GM04504 (cell line): ENCODE measurements around the gene RPS21.

ENCODE experiments used
- DNase-seq: peaks from one replicate; pipeline ENCODE4 v3.0.0-alpha.2; 2012; ENCODE audit warnings: low read depth

The RPS21 gene

DNA sequence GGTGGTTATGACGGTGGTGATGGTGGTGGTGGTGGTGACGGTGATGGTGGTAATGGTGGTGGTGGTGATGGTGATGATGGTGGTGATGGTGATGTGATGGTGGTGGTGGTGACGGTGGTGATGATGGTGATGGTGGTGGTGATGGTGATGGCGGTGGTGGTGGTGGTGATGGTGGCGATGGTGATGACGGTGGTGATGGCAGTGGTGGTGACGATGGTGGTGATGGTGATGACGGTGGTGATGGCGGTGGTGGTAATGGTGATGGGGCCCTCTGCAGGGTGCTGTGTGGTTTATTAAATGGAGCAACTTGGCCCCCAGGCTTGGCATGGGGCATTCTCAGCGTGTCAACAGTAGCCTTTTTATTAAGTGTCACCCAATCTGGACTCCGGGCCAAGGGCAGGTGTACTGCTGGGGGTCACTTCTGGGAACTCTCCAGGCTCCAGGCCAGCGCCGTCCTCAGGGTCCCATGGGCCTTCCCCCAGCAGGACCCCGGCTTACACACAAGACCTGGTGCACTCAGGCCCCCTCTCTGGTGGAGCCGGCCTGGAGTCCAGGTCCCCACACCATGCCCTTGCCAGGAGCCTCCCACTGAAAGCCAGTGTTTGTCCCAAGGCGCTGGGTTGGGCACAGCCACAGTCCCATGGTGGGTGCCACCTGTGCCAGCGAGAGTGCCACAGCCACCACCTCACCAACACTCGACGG, 11.4 kb downstream of the RPS21 start:
- DNase-seq = no peak

DNA sequence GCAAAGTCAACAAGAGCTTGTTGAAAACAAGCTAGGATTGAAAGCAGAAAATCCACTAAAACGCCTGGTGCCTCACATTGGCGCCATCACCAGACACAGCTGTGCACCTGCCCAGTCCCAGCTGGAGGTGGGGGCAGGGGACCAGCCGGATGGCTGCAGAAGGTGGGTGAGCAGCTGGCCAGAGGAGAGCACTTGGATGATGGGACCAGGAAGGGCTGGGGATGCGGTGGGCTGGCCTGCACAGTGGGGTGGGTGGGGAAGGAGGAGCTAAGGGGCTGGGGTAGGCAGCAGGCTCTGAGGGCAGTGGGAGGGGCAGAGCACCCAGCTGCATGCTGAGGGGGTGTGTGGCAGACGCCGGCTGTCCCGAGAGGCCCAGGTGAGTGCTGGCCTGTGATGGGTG, 13.1 kb downstream of the RPS21 start:
- no peak for DNase-seq

DNA sequence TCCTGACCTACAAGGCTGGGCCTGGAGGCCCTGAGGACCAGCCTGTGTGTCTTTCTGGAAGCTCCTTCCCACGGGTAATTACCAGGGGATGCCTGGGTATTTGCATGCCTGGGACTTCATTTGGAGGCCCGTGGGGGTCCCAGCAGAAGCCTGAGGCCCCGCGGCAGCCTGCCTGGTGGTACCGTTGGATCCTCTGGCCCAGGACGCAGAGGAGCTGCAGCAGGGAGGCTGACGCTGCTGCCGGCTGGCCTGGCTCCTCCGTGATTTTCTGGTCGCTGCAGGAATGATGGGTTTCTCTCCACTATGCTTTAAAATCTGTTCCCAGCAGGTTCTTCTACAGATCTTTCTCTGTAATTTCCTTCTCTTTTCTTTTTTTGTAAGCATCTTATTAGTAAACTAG, 13.6 kb downstream of the RPS21 start:
- DNase-seq = no peak

DNA sequence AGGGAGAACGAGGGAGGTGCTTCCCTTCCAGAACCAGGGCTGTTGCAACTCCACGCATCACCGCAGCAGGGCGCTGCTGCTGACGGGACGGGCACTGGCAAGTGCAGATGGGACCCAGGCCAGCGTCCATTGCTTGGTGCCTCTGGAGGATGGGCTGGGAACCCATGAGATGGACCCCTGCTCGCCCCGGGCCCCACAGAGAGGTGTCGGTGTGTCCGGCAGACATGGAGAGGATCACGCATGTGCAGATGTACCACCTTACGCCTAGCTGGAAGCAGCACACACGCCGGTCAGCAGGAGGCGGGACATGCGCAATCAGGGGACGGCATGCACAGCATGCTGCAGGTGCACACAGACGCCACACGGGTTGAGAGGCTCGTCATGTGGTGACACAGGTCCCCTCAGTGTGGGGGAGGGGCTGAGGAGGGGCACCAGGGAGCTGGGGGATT, 14.5 kb downstream of the RPS21 start:
- no peak for DNase-seq

DNA sequence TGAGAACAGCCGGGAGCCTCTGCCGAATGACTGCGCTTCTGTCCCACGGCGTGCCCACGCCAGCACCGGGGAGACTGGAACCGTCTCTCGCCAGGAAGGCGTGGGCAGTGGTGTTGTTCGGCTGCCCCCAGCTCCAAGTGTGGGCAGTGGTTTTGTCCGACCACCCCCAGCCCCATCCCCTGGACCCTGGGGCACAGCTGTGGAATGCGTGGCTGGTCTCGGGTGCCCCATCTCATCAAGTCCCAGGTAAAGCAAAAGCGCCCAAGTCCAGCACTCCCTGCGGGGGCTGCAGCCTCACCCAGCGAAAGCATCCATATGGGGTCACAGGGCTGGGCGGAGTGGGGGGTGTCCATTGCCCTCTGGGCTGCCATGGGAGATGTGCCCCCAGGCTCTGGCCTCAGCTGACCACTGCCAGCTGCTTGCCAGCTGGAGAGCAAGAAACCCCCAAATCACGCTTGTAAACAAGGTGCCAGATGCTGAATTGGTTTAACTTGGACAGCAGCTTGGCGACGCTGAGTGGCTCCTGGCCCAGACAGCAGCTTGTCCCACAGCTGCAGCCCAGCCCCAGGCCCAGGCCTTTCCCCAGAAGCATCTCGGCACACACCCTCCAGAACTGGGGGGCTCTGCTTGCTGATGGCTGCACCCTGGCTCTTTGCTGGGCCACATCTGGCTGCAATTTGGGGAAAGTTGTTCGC, 15.7 kb downstream of the RPS21 start:
- no peak for DNase-seq

DNA sequence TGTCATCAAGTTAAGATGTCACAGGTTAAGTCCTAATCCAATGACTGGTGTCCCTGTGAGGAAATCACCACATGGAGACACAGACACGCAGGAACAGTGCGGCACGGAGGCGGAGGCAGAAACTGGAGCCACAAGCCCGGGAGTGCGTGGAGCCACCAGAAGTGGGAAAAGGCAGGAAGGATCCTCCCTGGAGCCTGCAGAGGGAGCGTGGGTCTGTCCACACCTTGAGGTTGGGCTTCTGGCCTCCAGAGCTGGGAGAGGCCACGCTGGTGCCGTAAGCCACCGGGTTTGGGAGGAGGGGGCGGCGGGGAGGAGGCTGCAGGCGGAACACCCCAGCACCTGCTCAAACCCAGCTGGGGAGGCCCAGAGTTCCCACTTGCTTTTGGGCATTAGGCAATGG, 16.4 kb downstream of the RPS21 start:
- no peak for DNase-seq

DNA sequence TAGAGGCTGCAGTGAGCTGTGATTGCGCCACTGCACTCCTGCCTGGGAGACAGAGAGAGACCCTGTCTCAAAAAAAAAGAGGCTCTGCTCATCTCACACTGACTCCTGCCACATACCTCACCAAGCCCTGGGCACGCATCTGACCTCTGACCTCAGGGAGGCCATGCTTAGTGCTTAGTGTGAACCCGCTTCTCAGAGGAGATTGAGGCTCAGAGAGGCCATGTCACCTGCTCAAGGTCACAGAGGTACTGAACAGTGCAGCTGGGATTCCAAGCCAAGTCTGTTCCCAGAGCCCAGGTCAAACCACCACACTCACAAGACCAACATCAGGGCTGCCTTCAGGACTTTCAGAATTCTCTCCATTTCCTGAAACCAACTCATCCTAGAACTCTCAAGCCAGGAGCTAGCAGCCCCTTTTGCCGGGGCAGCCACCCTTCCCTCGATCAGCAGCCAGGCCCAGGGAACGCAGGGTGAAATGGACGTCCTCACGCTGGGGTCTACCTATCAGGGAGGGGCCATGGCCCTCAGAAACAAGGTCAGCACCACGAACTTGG, 17.3 kb downstream of the RPS21 start:
- no peak for DNase-seq

DNA sequence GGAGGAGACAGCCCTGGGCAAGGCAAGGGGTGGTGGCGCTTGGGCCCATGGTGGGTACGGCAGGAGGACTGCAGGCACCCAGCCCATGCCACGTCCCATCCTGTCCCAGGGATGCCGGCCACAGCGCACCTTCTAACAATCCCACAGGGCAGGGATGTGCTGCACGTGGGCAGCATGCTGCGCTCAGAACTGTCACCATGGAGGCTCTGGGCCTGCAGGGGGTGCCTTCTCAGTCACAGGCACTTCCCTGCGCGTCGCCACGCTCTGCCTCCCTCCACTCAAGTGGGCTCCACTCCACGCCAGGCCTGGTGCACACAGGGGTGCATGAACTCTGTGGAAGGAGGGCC, 17.8 kb downstream of the RPS21 start:
- no peak for DNase-seq

DNA sequence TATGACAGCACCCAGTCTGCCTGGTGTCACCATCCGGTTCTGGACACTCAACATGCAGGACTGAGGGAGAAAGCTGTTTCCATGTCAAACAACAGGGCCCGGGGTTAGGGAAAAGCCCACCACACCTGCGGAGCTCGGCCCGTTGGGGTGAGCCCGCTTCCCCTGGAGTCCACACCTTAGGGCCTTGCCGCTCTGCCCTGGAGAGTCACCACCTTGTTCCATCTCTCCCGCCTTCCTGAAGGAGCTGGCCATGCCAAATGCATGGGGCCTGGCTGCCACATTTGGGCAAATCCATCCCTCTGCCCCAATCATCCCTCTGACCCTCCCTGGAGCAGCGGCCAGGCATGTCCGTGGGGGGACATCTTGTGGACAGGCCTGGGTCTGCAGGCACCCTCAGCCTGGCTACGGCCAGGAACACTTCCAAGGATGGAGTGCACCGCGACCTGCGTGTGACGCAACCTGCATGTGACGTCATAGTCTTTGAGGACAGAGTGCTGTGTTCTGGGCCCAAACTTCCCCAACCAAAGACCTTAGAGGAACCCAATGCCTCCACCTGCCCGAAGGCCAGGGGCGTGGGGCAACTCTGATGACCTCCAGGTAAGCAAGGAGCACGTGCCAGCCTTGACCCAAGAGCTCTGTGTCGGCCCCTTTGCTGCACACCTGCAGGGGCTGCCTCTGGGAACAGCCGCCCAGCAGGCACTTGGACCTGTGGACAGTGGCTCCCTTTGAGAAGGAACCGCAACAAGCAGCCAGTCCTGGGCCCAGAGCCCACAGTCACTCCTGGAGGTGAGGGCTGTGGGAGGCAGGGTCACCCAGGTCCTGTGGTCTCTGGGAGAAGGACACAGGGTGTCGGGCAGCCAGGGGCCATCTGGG, 18.4 kb downstream of the RPS21 start:
- peak; percentile 15 for DNase-seq

DNA sequence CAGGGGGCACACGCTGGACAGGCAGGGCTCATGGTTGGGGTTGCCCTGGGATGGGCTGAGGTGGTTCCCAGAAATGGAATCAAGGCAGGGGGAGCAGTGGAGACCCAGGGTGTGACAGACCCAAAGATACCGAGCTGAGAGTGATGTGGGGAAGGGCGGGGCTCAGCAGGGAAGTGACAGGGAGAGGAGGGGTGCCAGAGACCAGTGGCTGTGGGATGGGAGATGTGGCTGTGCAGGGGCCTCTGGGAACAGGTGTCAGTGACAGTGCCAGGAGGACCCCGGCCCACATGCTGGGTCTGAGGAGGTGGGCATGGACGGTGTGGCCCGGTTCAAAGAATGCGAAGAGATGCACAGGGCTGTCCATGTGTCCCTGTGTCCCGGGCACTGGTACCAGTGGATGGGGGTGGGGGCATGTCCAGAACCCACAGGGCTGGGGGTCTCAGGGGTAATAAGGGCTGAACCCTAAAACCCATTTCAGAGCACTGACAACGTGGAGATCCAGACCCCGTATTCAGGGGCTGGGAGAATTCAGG, 19.1 kb downstream of the RPS21 start:
- no peak for DNase-seq

DNA sequence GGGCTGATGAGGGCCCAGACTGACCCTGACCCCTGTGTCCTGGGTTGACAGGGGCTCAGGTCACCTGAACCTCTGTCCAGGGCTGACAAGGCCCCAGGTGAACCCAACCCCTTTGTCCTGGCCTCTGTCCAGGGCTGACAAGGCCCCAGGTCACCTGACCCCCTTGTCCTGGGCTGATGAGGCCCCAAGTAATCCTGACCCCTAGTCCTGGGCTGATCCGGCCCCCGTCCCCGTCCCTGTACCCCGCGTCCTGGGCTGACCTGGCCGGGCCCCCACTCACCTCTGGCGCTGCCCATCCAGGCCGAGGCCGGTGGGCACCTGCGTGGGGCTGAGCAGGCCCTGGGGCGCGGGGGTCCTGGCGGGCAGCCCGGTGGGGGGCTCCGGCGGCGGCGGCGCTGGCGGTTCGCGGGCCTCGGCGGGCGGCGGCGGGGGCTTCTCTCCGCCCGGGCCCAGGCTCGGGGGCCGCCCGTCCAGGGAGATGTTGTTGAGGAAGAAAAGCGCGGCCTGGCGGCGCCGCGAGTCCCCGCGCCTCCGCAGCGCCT, 19.8 kb downstream of the RPS21 start:
- DNase-seq = no peak

DNA sequence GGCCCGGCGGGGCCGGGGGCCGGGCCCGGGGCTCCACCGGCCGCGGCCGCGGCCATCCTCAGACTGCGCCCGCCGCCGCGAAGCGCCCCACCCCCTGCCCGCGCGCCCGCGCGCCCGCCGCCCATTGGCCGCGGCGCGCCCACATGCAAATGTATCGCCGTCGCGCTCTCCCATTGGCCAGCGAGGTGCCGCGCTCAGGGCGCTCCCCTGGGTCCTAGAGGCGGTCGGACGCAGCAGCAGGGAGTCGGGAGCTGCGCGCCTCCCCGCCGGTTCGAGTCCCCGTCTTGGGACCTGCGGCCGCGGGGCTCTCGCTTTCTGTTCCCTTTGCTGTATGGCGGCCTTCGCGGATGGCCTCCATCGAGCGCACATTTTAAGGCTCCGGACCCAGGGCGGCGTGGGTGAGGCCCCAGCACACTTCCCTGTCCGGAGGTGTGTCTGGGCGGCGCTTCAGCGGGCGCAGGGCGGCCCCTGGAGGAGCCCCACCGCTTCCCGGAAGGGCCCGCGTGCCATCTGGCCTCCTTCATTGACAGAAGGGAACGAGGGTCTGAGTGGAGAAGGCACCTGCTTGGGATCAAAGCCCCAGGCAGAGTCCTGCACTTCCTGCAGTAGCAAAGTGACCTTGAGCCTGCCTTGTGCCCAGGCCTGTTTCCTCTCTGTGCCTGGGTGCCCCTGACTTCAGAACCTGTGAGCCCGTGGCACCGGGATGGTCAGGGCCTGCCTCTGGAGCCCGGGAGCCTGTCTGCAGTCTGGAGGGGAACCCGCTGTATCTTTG, 20.5 kb downstream of the RPS21 start, which contains the start of gene CABLES2:
CABLES2 (minus strand) TSS at position 65 of the 772 bp plus-strand sequence; CDS start at position 56, 9 bp downstream.
- peak; percentile 88 for DNase-seq

DNA sequence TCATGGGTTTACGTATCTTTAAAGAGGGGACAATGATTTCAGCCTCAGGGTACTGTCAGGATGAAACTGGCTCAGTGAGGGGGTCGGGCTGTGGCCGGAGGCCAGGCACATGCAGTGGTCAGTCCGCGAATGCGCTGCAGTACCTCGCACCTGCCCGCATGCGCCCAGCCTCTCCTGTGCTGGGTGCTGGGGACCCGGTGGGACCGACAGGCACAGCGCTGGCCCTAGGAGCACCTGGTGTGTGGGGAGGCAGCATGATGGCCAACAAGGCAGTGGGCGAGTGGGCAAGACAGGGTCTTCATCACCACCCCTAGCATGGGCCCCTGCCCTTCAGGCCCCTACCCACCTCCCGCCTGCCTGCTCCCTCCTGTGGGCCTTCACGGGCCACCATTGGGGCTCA, 21.2 kb downstream of the RPS21 start:
- no peak for DNase-seq

DNA sequence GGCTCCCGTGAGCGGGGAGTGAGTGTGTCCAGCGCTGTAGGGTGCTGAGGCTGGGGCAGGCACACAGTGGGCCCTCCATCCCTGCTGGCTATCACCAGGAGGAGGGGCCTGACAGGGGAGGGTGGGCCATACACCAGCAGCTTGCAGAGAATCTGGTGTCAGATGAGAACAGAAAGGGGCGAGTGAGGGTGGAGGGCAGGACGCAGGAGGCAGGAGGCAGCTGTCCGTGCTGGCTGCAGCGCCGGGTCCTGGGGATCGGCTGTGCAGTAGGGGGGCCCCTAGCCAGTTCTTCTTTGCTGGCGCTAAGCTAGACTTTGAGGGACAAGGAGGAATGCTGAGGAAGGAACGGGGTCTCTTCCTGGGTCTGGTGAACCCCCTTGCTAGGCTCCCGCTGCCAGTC, 21.7 kb downstream of the RPS21 start:
- no peak for DNase-seq

DNA sequence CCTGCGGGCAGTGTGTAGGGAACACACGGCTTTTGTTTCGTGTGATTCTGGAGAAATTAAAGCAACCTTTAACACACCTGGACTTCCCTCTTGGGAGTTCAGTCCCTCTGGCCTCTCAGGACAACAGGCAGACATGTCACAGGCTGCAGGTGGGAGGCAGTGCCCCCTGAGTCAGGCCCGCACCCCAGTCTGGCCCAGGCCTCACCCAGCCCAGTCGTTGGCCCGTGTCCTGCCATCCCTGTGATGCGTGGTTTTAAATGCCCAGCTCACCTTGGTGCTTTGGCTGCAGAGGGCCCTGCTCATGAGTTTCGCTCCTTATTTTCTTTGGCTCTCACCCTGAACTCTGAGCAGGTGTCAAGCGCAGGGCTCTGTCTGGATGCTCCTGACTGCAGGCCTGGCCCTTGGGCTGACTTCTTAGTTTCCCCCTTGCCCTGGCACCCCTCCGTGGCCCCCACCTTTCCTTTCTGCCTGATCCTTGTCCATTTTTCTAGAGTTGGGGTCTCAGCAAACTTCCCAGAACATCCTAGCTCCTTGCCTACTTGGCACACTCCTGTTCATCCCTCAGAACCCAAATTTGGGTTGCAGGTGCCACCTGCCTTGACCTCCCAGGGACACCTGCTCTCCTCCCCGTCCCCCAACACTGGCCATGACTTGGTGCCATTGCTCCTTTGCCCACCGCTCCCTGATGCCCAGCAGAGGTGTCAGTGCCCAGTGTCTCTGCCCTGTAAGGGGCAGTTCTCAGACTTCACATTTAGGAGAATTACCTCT, 22.4 kb downstream of the RPS21 start:
- no peak for DNase-seq

DNA sequence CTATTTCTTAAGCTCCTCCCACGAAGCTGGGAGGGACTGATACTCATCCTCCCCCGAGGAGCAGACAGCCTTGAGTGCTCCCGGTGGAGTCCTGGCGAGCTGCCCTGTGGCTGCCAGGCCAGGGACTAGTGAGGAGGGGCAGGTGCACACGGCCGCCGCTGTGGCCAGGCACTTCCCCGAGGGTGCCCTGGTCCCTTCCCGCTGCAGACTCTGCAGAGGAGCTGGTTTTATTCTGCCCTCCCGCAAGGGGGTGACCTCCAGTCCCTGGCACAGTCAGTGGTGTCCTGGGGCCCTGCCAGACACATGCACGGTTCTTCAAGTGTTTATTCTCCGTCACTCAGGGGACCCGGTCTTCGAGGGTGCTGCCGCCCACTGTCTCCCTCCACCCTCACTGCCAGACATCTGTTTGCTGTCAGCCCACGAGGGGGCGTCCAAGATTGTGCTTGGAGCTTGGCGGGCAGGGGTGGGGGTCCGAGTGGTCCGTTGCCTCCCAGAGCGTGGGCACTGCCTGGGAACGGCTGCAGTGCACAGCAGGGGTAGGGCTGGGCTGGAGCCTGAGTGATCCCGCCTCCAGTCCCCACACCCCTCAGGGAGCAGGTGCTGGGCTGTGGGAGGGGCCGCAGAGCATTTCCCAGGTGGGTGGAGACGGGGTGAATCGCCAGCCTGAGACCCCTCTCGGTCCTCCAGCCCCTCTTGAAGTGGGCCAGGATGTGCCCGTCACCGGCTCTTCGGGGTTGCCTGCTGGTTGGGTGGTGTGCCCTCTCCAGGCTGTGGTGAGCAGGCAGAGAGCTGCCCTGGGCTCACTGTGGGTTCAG, 23.2 kb downstream of the RPS21 start:
- no peak for DNase-seq

DNA sequence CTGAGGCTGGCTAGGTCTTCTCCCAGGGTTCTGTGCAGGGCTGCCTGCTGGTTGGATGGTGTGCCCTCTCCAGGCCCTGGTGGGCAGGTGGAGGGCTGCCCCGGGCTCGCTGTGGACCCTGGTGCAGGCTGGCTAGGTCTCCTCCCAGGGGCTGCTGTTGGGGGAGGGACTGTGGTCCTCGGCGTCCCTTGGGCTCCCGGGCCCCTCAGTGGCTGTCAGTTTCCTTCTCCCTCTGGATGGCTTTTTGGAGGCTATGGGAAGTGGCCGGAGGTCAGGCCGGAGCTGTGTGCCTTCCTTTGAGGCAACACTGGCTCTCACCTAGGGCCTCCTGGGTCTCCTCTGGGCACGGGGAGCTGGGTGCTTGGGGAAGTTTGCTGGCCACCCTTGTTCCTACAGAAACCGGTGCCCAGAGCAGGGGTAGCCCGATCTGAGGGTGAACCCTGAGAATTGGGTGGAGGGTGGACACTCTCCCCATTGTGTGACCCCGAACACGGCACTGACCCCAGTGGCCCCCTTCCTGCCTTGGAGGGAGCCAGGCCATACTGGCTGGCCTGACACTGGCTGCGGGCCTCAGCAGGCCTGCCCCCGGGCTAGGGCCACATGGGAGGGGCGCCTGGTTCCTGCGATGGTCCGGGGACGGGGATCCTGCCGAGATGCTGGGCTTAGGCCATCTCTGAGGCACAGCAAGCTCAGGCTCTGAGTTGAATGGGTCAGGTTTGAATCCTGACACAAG, 24.0 kb downstream of the RPS21 start:
- DNase-seq = no peak

DNA sequence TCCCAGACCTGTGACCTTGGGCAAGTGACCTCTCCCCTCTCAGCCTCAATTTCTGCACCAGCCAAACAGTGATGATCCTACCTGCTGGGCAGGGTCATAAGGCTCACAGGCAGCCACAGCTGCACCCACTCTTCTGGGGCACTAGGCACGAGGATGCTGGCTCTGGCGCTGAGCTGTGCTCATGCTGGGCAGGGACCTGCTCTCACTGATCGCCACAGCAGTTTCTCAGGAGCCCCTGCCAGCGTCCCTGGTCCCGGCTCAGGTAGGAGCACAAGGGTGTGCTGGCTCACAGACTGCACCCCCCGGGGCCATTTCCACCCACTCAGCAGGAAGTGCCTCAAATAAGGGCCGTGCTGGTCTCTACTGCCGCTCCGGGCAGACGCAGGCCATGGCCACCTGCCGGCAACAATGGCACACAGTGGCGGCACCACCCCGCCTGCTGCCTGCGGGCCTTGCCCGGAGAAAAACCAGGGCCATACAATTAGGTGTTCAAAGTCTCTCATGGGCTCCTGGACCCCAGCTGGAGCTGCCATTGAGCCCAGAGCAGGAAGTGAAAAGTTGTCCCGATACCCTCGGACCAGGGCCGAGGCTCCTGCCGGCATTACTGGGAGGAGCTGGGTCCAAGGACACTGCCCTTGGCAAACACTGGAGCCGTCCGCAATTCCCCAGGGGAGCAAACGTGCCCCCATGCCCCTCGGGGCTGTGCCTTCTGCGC, 24.7 kb downstream of the RPS21 start:
- DNase-seq = no peak
